ENCODE results near the gene ZBTB20.

ZBTB20 gene

GRCh38 chr3:114471478-114471877 lies 675.6 kb downstream of the ZBTB20 start:
- DNase-seq (ENCODE audit: low spot score) = no peak

GRCh38 chr3:114469070-114469469 lies 678.0 kb downstream of the ZBTB20 start:
- no peak for DNase-seq (ENCODE audit: low spot score)

GRCh38 chr3:114466816-114467215 lies 680.3 kb downstream of the ZBTB20 start:
- no peak for DNase-seq (ENCODE audit: low spot score)

DNA sequence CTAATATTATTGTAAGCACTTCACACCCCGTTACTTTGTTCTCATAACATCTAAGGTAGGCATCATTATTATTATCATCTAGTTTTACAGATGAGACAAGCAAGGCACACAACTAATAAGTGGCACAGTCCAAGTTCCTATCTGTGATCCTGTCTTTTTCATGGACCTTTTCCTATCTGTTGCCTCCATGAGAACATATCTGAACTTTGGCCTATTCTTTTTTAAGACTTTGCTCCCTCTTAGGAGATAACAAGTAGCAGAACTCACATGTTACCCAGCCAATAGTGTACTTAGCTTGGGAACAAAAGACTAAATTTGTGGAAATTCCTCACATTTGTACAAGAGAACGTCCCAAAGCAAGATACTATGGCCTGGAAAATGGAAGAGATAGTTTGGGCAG lies 680.8 kb downstream of the ZBTB20 start:
- no peak for DNase-seq (ENCODE audit: low spot score)

GRCh38 chr3:114464548-114464947 lies 682.5 kb downstream of the ZBTB20 start:
- no peak for DNase-seq (ENCODE audit: low spot score)

DNA sequence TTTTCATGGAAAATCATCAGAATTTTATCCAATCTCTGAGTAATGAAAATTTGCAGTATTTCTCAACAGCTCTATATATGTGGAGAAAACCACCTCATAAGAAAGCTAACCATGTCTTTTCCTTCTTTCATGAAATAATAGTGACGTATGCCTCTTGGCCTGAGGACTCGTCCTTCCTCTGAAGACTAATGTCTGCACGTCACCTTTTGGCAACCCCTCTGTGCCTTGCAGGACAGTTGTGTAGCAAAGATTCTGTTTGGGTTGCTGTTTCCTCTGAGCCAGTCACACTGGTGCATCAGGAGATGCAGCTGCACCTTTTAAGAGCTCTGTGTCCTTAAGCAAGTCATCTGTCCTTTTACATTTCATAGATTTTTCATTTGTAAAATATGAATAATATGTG lies 684.3 kb downstream of the ZBTB20 start:
- no peak for DNase-seq (ENCODE audit: low spot score)

- DNase-seq (ENCODE audit: low spot score) = no peak
Observed at GRCh38 chr3:114460459-114460858, 686.6 kb downstream of the ZBTB20 start.

DNA sequence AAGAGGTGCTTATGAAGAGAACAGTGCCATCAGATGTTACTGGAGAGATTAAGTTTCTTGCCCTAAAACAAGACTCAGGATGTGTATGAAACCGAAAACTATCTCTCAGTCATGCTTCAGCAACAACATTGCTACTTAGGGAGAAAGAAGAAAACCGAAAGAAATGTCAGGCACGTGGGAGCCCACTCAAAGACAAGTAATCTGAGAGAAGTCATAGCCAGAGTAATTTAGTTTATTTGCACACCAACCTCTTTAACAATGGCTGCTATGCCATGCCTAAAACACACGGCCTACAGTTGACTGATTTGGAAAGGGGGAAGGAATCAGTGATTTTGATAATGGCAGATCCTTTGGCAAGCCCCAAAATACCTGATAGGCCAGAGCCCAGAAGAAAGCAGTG lies 690.3 kb downstream of the ZBTB20 start:
- DNase-seq (ENCODE audit: low spot score) = peak; percentile 71

DNA sequence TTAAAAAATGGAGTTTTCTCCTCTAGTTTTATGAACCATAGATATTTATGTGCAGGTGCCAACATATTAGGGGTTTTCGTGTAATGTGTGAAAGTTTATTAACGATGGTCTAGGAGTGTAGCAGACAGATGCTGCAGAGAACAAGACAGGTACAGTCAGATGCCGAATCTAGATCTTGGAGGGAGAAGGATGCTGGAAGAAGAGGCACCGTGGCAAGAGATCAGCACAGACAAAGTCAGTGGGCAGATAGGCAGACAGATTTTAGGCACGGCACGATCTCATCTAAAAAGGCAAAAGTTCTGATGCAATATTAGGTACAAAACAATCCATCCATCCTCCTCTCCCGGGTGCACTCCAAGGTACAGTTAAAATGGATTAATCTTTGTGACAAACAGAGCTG lies 691.7 kb downstream of the ZBTB20 start:
- peak; percentile 45 for DNase-seq (ENCODE audit: low spot score)

GRCh38 chr3:114454551-114455251 lies 692.4 kb downstream of the ZBTB20 start:
- DNase-seq (ENCODE audit: low spot score) = peak; percentile 67

DNA sequence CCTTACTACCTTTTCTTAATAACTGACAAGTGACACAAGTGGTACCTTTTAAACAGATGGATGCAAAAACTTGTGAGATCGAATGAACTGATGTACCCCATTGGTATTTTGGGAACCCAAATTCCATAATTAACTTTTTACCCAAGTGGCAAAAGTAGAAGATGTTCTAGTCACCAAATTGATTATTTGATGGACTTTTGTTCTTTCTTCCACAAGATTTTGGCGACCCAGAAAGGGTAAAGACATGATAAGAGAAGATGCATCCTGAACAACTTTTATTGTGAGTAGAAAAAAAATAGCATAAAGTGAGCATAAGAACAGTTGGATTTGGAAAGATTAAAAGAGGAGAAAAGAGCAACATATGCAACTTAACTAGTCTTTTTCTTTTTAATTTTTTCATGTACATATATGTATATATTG lies 693.7 kb downstream of the ZBTB20 start:
- peak; percentile 43 for DNase-seq (ENCODE audit: low spot score)

DNA sequence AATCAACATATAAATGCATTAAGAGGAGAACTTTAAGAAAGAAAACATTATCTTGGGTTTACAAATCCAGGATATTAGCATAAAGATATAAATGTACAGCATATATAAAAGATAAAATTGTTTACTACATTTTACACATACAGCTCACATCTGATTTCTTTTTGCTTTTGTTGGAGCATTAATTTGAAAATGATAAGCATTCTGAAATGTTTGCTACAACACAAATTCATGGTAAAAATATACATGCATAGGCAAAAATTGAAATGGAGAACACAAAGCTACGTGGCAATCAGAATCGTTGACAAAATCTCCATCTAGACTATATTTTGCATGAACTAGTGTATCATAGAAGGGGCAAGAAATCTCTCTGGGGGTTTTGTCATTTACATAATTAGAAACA lies 694.2 kb downstream of the ZBTB20 start:
- DNase-seq (ENCODE audit: low spot score) = no peak

DNA sequence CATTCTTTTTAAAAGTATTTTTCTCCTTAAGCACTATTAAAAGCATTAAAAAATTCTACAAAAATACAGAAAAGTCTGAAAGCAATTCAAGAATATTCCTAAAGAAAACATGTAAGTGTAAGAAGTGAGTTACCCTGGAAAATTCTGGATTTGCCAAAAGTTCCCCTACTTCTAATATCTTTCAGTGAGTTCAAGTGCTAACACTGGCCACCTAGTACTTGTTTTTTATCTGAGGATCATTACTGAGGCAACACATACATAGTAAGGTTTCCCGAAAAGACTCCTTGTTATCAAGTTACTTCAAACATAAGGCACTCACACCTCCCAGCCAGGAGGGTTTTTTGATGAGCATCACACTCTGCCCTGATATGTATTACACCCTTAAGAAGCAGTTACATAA lies 694.8 kb downstream of the ZBTB20 start:
- peak; percentile 57 for DNase-seq (ENCODE audit: low spot score)

DNA sequence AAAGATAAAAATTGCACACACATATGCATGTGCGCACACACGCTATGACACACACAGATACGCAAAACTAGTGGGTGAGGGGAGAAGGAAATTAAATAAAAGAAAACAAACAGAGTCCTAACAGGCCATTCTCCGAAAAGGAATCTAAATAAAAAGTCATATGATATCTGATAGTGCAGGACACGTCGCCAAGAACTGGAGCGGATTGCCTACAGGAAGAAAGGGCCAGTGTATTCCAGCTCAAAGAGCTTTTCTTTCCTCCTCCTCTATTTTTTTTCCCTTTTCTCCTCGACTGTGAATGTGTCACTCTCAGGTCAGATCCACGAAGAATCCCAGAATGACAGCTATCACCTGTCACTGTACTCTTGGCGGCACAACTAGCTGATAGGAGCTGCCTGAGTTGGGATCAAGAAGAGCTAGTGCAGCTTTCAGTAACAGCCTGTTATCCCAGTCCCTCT lies 695.5 kb downstream of the ZBTB20 start:
- peak; percentile 34 for DNase-seq (ENCODE audit: low spot score)

- peak; percentile 82 for DNase-seq (ENCODE audit: low spot score)
Observed at GRCh38 chr3:114451051-114451451, 696.0 kb downstream of the ZBTB20 start.

- DNase-seq (ENCODE audit: low spot score) = peak; percentile 78
Observed at GRCh38 chr3:114450008-114450596, 697.0 kb downstream of the ZBTB20 start.

- DNase-seq (ENCODE audit: low spot score) = peak; percentile 58
Observed at GRCh38 chr3:114449271-114450007, 697.6 kb downstream of the ZBTB20 start.

DNA sequence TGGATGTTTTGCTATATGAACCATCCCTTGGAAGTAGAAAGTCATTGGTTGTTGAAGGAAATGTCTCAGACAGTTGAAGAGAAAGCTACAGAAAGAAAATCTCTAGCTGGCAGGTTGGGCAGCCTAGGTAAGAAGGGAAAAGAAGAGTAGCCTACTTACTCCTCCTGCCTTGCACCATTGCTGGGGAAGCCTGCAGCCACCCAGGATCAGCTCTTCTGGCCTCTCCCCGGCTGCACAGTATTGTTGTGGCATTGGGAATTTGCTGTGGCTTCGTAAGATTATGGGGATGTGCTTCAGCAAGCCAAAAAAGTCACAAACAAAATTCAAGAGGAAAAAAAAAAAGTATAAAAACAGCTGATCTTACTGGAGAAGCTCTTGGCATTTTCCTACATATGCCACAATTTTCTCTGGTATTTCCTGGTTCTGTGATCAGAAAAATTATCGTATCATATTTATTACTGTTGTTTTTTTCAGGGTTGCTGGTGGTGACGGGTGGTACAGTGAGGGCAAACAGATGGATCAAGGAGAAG lies 699.1 kb downstream of the ZBTB20 start:
- DNase-seq (ENCODE audit: low spot score) = no peak

DNA sequence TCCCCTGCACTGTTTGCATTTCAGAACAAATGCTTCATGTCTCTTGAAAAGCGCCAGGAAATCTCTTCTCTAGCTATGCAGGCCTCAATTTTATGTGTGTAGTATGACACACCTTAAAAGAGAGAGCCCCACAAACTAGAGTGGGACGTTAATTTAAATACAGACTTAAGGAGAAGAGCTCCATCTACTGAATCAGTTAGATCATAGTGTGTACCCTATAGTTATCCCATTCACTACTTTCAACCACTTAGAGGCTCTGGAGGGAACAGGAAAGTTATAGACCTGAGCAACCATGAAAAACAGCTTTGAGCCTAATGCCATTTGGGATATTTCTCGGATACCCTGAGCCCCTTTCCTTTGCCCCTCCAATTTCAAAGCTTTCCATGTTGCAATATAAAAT lies 699.5 kb downstream of the ZBTB20 start:
- peak; percentile 43 for DNase-seq (ENCODE audit: low spot score)

DNA sequence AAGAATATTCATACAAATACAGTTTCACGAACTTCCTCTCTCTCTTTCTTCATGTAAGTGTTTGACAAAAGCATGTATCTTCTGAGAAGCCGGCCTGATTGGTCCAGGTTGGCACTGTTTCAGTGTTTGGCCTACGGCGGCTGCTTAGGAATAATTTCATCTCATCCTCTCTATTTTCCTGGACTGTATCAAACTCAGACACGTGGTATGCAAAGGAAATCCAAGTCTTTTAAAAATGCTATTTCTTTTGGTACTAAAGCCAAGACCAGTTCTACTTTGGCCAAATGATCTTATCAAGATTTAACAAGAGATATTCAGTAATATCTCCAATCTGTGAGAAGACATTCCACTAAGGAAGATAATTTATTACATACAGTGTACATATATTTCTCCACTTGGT lies 700.5 kb downstream of the ZBTB20 start:
- DNase-seq (ENCODE audit: low spot score) = no peak

DNA sequence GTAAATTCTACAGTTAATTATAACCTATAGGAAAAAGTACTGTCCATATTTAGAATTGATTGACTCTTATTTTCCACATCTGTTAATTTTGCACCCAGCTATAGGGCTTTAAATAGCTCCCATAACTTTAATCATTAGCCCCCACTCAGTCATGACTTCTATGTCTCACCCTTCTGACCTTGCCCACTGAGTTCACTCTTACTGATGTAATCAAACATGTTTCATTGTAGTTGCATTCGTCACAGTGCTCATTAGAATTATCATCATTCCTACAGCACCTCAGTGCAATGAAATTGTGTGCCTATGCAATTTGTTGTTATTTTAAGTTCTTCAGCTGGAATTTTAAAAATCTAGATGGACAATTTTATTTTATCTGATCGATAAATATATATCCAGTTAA lies 701.9 kb downstream of the ZBTB20 start:
- no peak for DNase-seq (ENCODE audit: low spot score)

DNA sequence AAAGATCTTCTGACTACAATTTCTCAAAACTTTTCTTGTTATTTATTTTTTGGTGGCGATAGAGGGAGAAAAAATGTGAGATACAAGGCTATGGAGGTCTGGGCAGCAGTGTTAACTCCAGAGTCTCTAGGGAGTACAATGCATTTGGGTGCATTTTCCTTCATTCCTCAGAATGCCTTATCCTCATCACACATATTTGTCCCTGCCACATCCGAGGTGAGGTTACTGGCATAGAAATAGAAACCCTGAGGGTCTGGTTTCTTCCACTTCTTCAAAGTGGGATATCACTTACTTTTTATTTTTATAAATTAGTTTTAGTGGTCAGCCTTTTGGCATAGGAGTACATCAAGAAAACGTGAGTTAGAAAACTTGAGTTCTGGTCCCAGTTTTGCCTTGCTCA lies 702.9 kb downstream of the ZBTB20 start:
- no peak for DNase-seq (ENCODE audit: low spot score)

DNA sequence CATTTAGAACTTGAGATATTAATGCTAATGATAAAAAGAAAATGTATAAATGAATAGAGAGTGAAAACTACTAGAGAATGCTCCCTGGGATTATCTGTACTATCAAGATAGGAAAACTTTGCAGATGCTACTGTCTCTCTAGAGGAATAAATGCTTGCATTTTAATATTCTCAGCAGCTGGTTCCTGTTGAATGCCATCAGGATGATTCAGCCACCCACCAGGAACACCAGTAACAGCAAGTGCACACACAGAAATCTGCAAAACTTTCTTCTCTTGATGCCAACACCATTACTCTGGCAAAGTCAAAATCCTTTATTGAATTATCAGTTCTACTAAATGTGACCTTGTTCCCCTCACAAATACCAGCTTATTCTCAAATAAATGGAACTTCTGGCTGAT lies 704.8 kb downstream of the ZBTB20 start:
- DNase-seq (ENCODE audit: low spot score) = no peak
